SK-N-MC (cell line): ENCODE results near the gene STRIT1.
"Not testable (repeated sequence)": the region's sequence is repeated elsewhere in the genome, so short reads cannot be mapped to it uniquely, and the experiment has no call there.

ENCODE experiments used
- DNase-seq: peaks from one replicate; pipeline ENCODE4 v3.0.0-alpha.2; 2011; ENCODE audit warnings: low read depth, low spot score
- H3K27ac ChIP-seq: fragments of 200-600 bp; sonication (generic); 2 replicates; pipeline ENCODE4 v1.5.1; 2016; ENCODE audit warnings: mixed run types
- H3K36me3 ChIP-seq: fragments of 200-600 bp; sonication (generic); 2 replicates; pipeline ENCODE4 v1.6.1; 2017; ENCODE audit warnings: antibody characterized with exemption, low read length, mixed read lengths; ENCODE audit not compliant: insufficient read depth
- H3K4me3 ChIP-seq: fragments of 200-600 bp; sonication (generic); 2 replicates; pipeline ENCODE4 v1.5.1; 2016
- H3K9ac ChIP-seq: fragments of 200-600 bp; sonication (generic); 2 replicates; pipeline ENCODE4 v1.8.0; 2017; ENCODE audit warnings: mixed run types, mixed read lengths; ENCODE audit not compliant: insufficient read length
- H3K9me3 ChIP-seq: fragments of 200-600 bp; sonication (generic); 2 replicates; pipeline ENCODE4 v1.6.1; 2017; ENCODE audit warnings: low read depth, mild to moderate bottlenecking, antibody characterized with exemption, low read length, moderate library complexity, mixed read lengths
- EZH2 ChIP-seq: fragments of 200-600 bp; sonication (generic); IDR thresholded peaks from one replicate; pipeline ENCODE4 v1.6.1; 2017; ENCODE audit warnings: antibody characterized with exemption
- FOXP2 ChIP-seq: optimal IDR thresholded peaks from 2 replicates; pipeline ENCODE3; 2011; ENCODE audit warnings: mild to moderate bottlenecking, moderate library complexity; ENCODE audit not compliant: insufficient read depth; ENCODE audit errors: extremely low read length, control extremely low read depth
- POLR2AphosphoS5 ChIP-seq: IDR thresholded peaks from 2 replicates; pipeline ENCODE4 v1.6.1; 2012; ENCODE audit warnings: mild to moderate bottlenecking, low read depth, low read length, borderline replicate concordance

Gene STRIT1

DNA sequence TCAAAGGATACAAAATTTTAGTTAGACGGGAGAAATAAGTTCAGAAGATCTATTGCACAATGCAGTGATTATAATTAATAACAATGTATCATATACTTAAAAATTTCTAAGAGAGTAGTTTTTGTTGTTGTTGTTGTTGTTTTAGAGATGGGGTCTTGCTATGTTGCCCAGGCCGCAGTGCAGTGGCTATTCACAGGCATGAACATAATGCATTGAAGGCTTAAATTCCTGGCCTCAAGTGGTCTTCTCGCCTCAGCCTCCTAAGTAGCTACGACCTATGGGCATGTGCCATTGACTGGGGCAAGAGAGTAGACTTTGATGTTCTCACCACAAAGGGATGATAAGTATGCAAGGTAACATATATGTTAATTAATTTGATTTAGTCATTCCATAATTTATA, 7.5 kb downstream of the STRIT1 start:
- Histone ChIP-seq H3K9ac (no peak overlapping the region), H3K36me3 (no peaks in the 10 kb centered on the region), H3K9me3 (no peaks in the 10 kb centered on the region), H3K4me3 (no peak overlapping the region), H3K27ac (no peak overlapping the region)
- no peak for DNase-seq
- no peak for TF ChIP-seq FOXP2

DNA sequence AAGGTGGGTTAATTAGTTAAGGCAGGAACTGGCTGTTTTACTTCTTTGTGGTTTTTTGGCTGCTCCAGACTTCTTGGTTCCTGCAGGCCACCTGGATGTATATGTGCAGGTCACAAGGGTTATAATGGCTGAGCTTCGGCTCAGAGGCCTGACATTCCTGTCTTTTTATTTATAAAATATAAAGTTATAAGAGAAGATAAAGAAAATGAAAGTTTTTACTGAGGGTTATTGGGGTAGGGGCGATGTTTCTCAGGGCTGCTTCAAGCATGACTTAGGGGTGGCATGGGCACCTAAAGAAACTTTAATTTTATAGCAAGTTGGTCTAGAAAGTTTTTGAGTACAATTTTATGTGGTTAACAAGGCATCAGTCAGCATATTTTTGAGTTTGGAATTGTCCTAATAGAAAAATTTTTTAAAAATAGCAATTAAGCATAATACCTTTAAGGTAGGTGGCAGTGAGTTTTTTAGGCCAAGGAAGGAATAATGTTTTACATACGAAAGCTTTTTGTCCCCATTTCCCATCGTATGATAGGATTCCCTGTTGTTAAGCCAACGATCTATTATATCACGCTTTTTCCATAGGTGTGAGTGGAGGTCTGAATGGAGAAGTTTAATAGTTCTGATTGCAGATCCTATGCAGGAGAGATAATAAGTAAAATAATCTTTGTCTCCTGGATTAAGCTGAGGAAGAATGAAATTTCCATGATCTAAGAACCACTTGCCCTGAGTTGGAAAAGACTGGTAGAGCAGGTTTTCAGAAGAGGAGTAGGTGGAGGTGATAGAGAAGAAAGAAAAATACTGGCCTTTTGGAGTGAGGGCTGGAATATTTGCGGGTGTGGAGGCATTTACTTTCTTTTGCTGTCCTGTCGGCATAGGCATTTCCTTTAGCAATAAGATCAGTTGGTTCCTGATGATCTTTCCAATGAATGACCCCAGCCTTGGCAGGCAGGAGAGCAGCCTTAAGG, 10.1 kb downstream of the STRIT1 start:
- no peak for DNase-seq
- Histone ChIP-seq H3K4me3 (no peak overlapping the region), H3K27ac (no peak overlapping the region), H3K9ac (no peak overlapping the region), H3K36me3 (no peaks in the 10 kb centered on the region), H3K9me3 (no peaks in the 10 kb centered on the region)
- TF ChIP-seq FOXP2 (no peak), POLR2AphosphoS5 (no peak), EZH2 (no peak)

DNA sequence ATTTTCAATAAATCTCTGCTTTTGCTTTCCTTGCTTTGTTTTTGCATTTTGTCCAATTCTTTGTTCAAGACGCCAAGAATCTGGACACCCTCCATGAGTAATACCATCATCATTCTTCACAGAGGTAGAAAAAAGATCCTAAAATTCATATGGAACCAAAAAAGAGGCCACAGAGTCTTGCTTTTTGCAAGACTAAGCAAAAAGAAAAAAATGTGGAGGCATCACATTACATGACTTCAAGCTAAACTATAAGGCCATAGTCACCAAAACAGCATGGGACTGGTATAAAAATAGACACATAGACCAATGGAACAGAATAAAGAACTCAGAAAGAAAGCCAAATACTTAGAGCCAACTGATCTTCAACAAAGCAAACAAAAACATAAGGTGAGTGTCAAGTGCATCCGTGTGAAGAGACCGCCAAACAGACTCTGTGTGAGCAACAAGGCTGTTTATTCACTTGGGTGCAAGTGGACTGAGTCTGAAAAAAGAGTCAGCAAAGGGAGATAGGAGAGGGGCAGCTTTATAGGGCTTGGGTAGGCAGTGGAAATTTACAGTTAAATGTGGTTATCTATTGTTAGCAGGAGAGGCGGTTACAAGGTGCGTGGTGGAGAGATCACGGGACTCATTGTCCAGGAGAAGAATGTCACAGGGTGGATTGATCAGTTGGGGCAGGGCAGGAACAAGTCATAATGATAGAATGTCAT, 10.9 kb downstream of the STRIT1 start:
- Histone ChIP-seq H3K36me3 (no peaks in the 10 kb centered on the region), H3K27ac (no peak overlapping the region), H3K9me3 (no peaks in the 10 kb centered on the region), H3K4me3 (no peak overlapping the region), H3K9ac (no peak overlapping the region)
- TF ChIP-seq EZH2 = no peak
- TF ChIP-seq POLR2AphosphoS5 = no peak
- TF ChIP-seq FOXP2 = no peak
- DNase-seq = no peak

DNA sequence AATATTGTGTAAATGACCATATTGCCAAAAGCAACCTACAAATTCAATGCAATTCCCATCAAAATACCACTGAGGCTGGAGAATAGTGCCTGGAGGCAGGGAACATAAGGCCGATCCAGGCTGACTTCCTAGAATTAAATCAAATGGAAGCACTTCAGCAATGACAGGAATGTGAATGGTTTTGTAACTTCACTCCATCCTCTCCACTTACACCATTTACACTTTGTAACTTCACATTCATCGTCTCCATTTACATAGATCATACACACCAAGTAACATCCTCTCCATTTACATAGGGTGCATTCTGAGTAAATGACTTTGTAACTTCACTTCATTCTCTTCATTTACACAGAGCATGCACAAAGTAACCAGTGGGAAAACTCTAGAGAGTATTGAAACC, 11.6 kb downstream of the STRIT1 start:
- no peak overlapping the region for H3K4me3 ChIP-seq
- H3K9ac ChIP-seq = no peak overlapping the region
- no peaks in the 10 kb centered on the region for H3K9me3 ChIP-seq
- no peaks in the 10 kb centered on the region for H3K36me3 ChIP-seq
- H3K27ac ChIP-seq = no peak overlapping the region
- DNase-seq = no peak
- no peak for TF ChIP-seq EZH2
- no peak for TF ChIP-seq FOXP2
- TF ChIP-seq POLR2AphosphoS5 = no peak

DNA sequence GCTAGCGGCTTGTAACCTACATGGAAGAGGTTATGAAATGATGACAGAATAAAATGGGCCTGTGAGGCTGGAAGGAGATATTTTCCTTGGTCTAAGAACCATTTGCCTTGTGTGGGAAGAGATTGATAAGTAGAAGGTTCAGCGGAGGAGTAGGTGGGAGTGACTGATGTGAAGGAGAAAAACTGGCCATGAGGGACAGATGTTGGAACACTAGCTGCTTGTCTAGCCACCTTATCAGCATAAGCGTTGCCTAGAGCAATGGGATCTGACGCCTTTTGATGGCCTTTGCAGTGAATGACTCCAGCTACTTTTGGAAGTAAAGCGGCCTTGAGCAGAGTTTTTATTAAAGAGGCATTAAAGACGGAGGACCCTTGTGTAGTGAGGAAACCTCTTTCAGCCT, 17.4 kb downstream of the STRIT1 start:
- H3K27ac ChIP-seq, H3K36me3 ChIP-seq, H3K9ac ChIP-seq, DNase-seq, H3K9me3 ChIP-seq, H3K4me3 ChIP-seq: not testable (repeated sequence)

DNA sequence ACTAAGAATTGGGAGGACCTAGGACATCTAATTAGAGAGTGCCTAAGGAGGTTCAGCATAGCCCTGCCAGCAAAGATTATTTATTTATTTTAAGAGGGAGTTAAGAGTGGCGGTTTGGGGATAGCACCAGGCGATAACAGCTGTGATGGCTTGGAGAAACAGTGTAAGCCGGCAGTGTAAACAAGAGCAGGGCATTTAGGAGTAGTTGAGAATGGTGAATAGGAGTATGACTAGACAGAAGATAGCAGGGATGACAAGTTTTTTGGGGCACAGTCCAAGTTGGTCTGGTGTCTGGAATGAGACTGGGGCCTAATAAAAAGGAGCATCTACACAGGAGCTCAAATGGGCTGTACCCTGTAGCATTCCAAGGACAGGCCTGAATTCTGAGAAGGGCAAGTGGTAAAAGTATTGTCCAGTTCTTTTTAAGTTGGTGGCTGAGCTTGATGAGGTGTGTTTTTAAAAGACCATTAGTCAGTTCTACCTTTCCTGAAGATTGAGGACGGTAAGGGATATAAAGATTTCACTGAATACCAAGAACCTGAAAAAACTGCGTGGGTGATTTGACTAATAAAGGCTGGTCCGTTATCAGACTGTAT, 18.2 kb downstream of the STRIT1 start:
- H3K4me3 ChIP-seq, H3K9ac ChIP-seq, H3K27ac ChIP-seq, H3K9me3 ChIP-seq, H3K36me3 ChIP-seq, DNase-seq: not testable (repeated sequence)

DNA sequence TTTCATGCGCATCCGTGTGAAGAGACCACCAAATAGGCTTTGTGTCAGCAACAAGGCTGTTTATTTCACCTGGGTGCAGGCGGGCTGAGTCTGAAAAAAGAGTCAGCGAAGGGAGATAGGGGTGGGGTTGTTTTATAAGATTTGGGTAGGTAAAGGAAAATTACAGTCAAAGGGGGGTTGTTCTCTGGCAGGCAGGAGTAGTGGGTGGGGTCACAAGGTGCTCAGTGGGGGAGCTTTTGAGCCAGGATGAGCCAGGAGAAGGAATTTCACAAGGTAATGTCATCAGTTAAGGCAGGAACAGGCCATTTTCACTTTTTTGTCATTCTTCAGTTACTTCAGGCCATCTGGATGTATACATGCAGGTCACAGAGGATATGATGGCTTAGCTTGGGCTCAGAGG, 19.0 kb downstream of the STRIT1 start:
- not testable (repeated sequence) for H3K9ac ChIP-seq, H3K36me3 ChIP-seq, DNase-seq, H3K9me3 ChIP-seq, H3K27ac ChIP-seq, H3K4me3 ChIP-seq

DNA sequence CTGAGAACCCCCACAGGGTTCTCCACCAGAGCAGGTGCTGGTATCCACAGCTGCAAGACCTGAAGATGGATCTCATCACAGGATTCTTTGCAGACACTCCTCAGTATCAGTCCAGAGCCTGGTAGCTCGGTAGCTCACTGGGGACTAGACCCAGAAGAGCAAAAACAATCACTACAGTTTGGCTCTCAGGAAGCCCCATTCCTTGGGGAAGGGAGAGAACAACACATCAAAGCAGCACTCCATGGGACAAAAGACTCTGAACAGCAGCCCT, 22.2 kb downstream of the STRIT1 start:
- no peak for DNase-seq
- Histone ChIP-seq H3K36me3 (no peaks in the 10 kb centered on the region), H3K9ac (no peak overlapping the region), H3K27ac (no peak overlapping the region), H3K9me3 (no peaks in the 10 kb centered on the region), H3K4me3 (no peak overlapping the region)
- TF ChIP-seq POLR2AphosphoS5 = no peak
